GM04504 (cell line): ENCODE measurements around the gene MRPL34.
A peak's percentile ranks its signal among the peaks of the same experiment; 100 is the strongest.
"Not testable (repeated sequence)": the region's sequence is repeated elsewhere in the genome, so short reads cannot be mapped to it uniquely, and the experiment has no call there.

ENCODE experiments used
- DNase-seq: peaks from one replicate; pipeline ENCODE4 v3.0.0-alpha.2; 2012; ENCODE audit warnings: low read depth

Gene MRPL34

DNA sequence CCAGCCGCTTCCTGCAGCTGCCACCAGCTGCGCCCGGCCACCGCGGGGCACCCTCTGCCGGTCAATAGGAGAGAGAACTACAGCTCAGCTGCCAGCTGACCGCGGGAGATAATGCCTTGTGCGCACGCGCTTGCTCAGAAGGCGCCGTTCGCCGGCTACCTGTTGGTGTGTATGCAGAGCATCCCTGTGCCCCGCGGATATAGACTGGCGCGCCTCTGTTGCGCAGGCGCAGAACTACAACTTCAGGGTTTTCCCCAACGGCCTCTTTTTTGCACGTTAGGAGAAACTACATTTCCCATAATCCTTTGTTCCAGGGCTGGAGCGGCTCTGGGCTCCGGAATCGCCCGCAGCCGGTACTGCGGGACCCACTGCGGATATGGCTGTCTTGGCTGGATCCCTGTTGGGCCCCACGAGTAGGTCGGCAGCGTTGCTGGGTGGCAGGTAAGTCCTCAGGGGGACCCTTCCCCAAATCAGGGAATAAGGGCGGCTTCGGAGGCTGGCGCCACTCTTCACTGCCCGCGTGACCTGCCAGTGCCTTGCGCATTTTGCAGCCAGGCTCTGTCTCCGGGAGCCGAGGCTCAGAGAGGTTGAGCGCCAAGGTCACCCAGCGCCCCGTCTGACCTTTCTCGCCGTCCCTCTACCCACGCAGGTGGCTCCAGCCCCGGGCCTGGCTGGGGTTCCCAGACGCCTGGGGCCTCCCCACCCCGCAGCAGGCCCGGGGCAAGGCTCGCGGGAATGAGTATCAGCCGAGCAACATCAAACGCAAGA is at the start of gene MRPL34:
Gene MRPL34 (plus strand): TSS at position 356 of the 768 bp plus-strand sequence. CDS start 21 bp downstream, at position 377.
- DNase-seq: peak; percentile 97

DNA sequence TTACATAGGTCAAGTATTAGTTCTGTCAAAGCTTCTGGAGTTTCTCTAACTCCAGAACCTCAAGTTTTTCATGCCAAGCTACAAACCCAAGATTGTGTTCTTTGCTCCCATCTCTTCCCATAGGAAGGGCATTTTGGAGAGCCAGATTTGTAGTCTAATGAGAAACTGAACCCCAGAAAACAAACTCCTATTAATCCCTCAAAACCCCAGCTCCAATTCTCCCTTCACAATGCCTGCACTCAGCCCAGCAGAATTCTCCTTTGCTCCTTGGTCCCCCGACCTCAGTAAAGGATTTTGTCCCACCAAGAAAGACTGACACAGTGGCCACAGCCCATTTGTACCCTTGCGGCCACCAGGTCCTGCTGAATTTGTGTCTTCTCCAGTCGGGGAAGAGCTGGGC is 49.5 kb upstream of the MRPL34 start:
- DNase-seq: no peak

DNA sequence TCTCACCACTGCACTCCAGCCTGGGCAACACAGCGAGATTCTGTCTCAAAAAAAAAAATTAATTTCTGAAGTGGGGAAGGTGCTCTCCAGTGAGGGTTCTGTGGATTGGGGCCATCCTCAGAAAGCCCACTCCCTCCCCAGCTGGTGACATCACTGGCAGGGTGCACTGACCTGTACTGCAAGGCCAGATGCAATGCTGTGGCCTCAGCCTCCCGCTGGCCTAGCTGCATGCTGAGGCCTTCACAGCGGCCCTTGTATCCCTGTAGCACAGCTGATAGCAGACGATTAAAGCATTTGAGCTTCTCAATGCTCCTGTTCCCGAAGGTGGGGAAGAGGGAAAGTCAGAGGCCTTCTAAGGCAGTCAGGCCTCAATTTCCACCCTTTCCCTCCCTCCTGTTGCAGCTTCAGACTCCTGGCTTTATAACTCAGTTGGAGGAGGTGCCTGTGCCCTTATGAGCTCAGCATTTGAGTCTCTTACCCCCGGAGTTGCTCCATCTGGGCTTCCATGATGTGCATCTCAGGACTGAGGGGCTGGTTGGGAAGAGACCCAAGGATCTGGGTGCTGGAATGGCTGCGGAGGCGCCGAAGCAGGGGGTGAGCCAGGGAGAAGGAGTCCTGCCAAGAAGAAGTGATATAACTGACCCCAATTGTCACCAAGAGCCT is 46.4 kb upstream of the MRPL34 start:
- no peak for DNase-seq

DNA sequence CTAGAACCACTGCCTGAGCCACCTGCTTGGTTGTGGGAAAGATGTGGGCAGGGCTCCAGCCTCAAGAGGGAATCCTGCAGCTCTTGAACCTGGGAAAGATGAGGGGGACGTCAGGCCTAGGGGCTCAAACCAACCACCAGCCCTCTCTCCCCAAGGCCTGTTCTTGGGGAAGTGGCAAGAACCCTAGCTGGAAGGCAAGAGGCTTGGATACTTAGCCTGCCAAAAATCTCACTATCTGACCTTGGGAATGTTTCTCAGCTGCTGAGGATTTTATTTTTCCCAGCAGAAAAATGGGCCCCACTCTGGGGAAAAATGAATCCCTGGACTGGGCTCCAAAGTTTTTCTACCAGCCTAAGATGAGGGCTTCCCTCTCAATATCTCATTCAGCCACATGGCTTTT is 45.7 kb upstream of the MRPL34 start:
- DNase-seq: no peak

DNA sequence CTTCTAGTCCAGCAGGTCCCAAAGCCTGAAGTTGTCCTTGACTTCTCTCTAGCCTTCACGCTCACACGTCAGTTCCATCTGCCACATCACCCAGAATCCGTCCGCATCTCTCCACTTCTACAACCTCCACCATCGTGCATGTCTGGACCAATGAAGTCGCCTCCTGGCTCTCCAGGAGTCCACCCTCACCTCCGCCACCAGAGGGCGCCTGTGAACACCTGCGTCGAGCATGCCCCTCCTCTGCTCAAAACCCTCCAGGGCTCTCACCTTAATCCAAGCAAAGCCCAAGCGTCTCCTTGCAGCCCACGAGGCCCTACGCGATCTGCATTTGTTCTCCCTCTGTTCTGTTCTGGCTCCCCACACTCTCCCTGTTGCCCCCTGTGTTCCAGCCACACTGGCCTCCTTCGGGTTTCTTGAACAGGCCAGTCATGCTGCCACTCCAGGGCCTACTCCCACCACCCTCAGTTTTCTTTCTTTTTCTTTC is 44.8 kb upstream of the MRPL34 start:
- no peak for DNase-seq

DNA sequence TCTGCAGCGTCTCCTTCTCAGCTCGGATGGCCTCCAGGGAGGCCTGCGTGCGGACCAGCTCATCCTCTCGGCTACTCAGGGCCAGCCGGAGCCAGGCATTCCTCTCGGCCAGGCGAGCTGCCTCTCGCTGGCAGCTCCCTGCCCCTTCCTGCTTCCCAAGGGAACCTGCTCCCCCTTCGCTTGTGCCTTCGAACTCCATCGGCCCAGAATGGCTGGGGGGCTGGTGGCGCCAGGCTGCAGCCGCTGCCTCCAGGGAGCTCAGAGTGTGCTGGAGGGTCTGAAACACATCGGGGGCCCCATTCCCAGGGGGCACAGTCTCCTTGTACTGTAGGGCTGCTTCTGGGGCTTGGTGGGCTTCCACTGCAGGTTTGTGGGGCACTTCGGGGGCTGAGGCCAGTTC is 43.1 kb upstream of the MRPL34 start:
- no peak for DNase-seq

DNA sequence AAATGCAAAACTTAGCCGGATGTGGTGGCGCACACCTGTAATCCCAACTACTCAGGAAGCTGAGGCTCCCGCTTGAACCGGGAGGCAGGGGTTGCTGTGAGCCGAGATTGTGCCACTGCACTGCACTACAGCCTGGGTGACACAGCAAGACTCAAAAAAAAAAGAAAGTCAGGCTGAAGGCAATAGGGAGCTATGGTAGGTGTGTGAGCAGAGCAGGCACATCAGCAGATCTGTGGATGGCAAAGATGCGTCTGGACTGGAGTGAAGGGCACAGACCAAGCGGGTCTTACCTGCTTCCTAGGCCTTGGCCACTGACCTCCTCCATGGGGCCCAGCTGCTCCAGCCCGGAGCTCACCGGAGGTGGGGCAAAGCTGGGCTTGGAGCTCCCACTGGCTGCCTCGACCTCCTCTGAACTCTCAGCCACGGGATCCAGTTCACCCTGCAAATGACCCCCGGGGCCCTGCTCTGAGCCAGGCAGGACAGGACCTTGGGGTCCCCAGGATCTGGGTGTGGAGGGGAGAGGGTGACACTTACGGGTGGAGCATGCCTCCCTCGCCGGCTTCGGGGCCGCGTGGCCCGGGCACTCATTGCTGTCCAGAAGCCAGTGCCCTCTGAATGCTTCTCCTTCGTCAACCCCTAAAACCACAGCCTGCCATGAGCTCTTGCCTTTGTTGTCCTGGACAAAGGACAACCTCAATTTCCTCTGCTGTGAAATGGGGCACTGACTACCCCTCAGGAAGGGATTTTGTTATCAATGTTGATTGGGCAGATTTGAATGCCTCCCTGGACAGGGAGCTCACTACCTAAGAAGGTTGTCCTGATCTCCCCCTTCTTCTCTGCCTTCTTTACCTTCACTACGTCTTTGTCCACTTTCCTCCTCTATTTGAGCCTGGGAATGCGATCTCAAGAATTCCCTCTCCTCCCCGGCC is 41.7 kb upstream of the MRPL34 start:
- DNase-seq: no peak

DNA sequence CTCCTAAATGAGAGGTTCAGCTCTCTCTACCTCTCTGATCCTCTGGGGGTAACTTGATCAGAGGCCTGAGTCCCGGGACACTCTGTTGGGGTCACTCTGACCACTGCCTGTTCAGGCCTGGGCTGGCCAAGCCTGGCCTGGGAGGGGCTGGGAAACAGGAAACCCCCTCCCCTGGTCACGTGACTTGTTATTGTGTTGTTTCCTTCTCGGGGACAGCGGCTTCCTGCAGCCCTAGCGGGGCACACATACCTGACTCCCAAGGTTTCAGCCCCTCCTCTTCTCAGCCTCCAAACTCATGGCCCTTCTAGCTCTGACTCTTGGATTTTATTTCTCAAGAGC is 41.1 kb upstream of the MRPL34 start, which contains the start of gene USHBP1:
Gene USHBP1 (minus strand): TSS at position 105 of the 339 bp plus-strand sequence. CDS start 446 bp downstream, outside the sequence.
- no peak for DNase-seq

DNA sequence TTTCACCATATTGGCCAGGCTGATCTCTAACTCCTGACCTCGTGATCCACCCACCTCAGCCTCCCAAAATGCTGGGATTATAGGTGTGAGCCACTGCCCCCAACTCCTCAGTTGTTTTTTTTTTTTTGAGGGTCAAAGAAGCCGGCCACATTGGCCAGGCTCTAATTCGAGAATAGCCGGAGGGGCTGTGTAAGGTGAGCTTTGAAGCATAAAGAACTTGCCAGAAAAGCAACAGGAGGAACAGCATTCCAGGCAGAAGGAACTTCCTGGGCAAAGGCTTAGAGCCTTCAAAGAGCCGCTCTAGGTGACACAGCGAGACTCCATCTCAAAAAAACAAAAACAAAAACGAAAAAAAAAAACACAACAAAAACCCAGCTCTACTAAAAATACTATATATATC is 39.6 kb upstream of the MRPL34 start:
- DNase-seq: no peak

DNA sequence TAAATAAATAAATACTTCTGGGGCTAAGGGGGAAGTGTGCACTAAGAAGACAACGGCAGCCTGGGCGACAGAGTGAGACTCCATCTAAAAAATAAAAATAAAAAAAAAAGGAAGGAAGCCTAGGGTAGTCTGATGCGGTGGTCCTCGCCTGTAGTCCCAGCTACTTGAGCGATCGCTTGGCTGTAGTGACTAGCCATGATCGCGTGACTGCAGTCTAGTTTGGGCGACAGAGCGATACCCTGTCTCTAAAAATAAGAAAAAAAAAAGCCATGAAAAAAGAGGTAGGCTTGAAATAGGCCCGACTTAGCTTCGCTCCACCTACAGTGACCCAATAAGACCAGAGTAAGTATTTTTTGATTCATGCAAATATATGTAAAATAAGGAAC is 39.1 kb upstream of the MRPL34 start:
- DNase-seq: no peak

DNA sequence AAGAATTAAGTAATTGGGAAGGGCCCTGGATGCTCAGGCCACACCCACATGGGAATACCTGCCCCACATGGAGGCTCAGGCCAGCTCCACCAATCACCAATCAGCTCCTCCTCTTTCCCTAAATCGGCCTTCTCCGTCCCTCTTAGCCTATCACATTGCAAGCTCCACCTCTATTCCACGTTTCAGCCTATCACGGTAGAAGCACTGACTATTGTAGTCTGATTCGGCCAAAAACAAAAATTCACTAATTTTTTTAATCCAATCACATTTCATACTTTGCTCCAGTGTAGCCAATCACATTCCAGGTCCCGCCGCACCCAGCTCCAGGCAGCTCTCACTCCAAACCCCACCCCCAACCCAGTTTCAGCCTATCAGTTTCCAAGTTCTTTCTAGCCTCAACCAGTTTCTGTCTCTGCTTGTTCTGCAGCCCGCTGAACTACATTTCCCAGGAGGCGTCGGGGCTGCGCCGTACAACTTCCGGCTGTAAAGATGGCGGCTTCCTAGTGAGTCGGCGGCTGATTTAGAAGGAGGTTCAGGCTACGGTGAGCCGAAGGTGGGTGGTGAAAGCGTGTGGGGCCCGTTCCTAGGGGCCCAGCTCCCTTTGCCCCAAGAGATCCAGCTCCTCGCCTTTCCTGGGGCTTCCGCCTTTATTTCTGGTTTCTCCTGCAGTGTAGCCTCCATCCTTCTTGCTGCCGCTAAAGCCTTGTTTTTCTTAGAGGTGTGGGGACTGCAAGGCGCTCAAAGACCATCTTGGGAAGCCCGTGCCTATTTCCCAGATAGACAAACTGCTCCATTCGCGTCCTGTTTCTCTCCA is 38.5 kb upstream of the MRPL34 start, which contains the start of gene BABAM1:
Gene BABAM1 (plus strand): TSS at position 469 of the 814 bp plus-strand sequence. CDS start 1,364 bp downstream, outside the sequence.
- peak; percentile 99 for DNase-seq

DNA sequence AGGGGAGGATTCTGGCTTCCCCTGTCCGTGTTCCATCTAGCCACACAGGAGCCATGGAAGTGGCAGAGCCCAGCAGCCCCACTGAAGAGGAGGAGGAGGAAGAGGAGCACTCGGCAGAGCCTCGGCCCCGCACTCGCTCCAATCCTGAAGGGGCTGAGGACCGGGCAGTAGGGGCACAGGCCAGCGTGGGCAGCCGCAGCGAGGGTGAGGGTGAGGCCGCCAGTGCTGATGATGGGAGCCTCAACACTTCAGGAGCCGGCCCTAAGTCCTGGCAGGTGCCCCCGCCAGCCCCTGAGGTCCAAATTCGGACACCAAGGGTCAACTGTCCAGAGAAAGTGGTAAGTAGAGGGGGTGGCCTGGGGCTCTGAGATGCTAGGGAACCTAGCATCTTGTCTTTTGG is 36.9 kb upstream of the MRPL34 start:
- no peak for DNase-seq

DNA sequence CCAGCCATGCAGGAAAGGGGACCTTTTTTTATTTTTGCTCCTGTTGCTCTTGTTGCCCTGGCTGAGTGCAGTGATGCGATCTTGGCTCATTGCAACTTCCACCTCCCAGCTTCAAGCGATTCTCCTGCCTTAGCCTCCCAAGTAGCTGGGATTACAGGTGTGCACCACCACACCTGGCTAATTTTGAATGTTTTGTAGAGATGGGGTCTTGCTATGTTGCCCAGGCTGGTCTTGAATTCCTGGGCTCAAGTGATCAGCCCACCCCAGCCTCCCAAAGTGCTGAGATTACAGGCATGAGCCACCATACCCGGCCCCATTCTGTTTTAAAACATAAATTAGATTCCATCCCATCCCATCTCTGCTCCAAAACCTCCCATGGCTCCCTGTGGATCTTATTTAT is 30.8 kb upstream of the MRPL34 start:
- DNase-seq: not testable (repeated sequence)

DNA sequence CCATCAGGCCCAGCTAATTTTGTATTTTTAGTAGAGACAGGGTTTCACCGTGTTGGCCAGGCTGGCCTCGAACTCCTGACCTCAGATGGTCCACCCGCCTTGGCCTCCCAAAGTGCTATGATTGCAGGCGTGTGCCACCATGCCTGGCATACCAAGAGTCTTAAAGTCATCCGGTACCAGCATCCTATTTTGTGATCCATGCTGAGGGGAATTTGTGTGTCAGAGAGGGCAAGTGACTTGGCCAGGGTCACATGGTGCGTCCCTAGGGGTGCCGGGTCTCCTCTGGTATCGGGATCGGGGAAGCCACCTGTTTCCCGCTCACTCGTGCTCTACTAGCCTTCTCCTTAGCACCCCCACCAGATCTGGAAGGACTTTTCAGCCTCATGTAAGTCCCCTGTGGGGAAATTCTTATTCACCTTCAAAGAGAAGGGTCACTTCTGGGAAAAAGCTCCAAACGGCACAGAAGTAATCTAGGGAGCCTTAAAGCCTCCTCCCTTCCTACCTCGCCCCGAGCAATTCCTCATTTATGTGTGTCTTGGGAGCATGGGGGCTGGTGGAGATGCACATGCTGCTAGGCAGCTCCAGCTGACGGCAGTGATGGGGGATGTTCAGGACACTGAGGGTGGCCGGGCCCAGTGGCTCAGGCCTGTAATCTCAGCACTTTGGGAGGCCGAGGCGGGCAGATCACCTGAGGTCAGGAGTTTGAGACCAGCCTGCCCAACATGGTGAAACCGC is 30.1 kb upstream of the MRPL34 start:
- no peak for DNase-seq

DNA sequence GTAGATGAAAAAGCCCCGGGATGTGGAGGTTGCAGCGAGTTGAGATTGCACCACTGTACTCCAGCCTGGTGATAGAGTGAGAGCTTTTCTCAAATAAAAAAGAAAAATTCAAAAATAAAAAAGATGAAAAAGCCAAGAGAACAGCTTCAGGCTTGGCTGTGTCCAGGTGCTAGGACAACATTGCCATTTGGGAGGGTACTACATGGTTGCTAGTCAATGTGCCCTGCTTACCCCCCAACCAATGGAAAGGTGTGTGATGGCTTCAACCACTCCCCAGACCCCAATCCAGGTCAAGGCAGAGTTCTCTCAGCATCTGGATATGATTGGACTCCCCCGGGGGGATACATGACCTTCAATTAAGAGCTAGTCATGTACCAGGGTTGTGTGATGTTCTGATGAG is 26.2 kb upstream of the MRPL34 start:
- DNase-seq: no peak

DNA sequence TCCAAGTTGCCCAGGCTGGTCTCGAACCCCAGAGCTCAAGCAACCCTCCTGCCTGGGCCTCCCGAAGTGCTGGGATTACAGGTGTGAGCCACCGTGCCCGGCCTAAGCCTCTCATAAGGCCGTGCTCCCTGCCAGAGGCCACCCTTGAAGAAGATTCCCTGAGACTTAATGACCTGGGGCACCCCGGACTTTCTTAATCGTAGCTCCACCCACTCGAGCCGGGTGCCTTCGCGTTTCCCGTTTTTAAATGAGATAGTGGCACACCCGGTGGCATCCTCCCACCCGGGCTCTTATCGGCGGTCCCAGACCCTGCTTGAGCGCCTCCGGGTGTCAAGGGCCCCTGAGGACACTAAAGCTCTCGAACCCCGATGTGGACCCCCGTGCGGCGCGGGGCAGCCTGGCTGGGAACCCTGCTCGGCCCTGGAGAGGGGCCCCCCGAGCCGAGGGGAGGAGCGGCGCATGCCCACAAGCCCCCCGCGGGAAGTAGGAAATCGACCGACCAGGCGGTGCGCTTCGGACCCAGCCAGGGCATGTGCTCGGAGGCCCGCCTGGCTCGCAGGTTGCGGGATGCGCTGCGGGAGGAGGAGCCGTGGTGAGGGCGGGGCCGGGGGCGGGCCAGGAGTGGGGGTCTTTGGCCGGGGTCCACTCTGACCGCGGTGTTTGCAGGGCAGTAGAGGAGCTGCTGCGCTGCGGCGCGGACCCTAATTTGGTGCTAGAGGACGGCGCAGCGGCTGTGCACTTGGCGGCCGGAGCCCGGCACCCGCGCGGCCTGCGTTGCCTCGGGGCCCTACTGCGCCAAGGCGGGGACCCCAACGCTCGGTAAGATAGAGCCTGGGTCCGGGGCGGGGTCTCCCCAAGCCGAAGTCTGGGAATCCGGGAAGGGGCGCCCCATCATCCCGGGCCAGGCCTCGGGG is 24.0 kb upstream of the MRPL34 start, which contains the start of gene ANKLE1:
Gene ANKLE1 (plus strand): TSS at position 511 of the 914 bp plus-strand sequence. CDS start 20 bp downstream, at position 531.
- DNase-seq: no peak

DNA sequence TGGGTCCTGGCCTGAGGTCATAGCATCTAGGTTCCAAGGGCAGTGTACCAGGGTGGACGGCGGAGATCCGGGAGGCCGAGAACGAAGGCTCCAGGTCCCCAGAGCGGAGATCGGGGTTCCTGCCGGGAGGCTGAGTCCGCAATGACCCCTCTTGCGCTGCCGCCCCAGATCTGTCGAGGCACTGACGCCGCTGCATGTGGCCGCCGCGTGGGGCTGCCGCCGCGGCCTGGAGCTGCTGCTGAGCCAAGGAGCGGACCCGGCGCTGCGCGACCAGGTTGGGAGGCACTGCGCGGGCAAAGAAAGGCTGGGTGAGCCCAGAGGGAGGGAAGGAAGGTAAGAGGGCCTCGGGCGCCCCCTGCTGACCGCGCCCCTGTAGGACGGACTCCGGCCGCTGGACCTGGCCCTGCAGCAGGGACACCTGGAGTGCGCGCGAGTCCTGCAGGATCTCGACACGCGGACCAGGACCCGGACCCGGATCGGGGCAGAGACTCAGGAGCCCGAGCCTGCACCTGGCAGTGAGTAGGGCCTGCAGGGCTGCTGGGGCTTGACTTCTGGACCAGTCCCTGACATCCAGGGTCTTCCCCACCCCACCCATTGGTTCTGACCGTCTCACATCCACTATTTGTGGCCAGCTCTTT is 23.1 kb upstream of the MRPL34 start:
- peak; percentile 42 for DNase-seq

DNA sequence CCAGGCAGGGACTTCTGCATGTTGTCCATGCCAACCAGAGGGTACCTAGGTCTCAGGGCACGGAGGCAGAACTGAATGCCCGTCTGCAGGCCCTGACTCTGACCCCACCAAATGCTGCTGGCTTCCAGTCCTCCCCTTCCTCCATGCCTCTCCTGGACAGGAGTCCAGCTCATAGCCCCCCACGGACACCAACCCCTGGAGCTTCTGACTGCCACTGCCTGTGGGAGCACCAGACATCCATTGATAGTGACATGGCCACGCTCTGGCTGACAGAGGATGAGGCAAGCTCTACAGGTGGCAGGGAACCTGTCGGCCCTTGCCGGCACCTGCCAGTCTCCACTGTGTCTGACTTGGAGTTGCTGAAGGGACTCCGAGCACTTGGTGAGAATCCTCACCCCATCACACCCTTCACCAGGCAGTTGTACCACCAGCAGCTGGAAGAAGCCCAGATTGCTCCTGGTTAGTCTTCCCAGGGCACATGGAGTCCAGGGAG is 22.1 kb upstream of the MRPL34 start:
- DNase-seq: no peak
